ENCODE measurements around the gene JAKMIP1. TPM values are rescaled to one million over a fixed set of nuclear protein-coding genes. Genes with fewer than 3 reads are reported as not detected.

The JAKMIP1 gene
- total RNA-seq, 1 donor from 2014 or later: not detected

GRCh38 chr4:6208416-6208815, 8.1 kb upstream of the JAKMIP1 start:
- no peaks in the 10 kb centered on the region for H3K4me1 Mint-ChIP-seq (ENCODE audit: unreplicated experiment)
- no peak for DNase-seq (ENCODE audit: low spot score)
- no peak for TF ChIP-seq CTCF (IDR thresholded peaks at IDR 0.05; ENCODE audit: unreplicated experiment)
- H3K27me3 Mint-ChIP-seq (ENCODE audit: unreplicated experiment): peaks cover 4% of the 10 kb centered on the region
- no peak overlapping the region for H3K4me3 Mint-ChIP-seq (ENCODE audit: unreplicated experiment)
- H3K9me3 Mint-ChIP-seq (ENCODE audit: unreplicated experiment): no peaks in the 10 kb centered on the region
- no peak overlapping the region for H3K27ac Mint-ChIP-seq (ENCODE audit: unreplicated experiment)
- no peaks in the 10 kb centered on the region for H3K36me3 Mint-ChIP-seq (ENCODE audit: low read depth, unreplicated experiment)

- H3K27ac Mint-ChIP-seq (ENCODE audit: unreplicated experiment): no peak overlapping the region
- no peak overlapping the region for H3K4me3 Mint-ChIP-seq (ENCODE audit: unreplicated experiment)
- no peak for DNase-seq (ENCODE audit: low spot score)
- no peaks in the 10 kb centered on the region for H3K36me3 Mint-ChIP-seq (ENCODE audit: low read depth, unreplicated experiment)
- H3K4me1 Mint-ChIP-seq (ENCODE audit: unreplicated experiment): no peaks in the 10 kb centered on the region
- peaks cover 6% of the 10 kb centered on the region for H3K27me3 Mint-ChIP-seq (ENCODE audit: unreplicated experiment)
- H3K9me3 Mint-ChIP-seq (ENCODE audit: unreplicated experiment): no peaks in the 10 kb centered on the region
- no peak for TF ChIP-seq CTCF (IDR thresholded peaks at IDR 0.05; ENCODE audit: unreplicated experiment)
Observed at GRCh38 chr4:6207602-6208001, 7.3 kb upstream of the JAKMIP1 start.

GRCh38 chr4:6206771-6207290, 6.5 kb upstream of the JAKMIP1 start:
- H3K4me1 Mint-ChIP-seq (ENCODE audit: unreplicated experiment): no peaks in the 10 kb centered on the region
- no peaks in the 10 kb centered on the region for H3K9me3 Mint-ChIP-seq (ENCODE audit: unreplicated experiment)
- peaks cover 10% of the 10 kb centered on the region for H3K27me3 Mint-ChIP-seq (ENCODE audit: unreplicated experiment)
- no peak overlapping the region for H3K4me3 Mint-ChIP-seq (ENCODE audit: unreplicated experiment)
- DNase-seq (ENCODE audit: low spot score): no peak
- no peak for TF ChIP-seq CTCF (IDR thresholded peaks at IDR 0.05; ENCODE audit: unreplicated experiment)
- H3K27ac Mint-ChIP-seq (ENCODE audit: unreplicated experiment): no peak overlapping the region
- no peaks in the 10 kb centered on the region for H3K36me3 Mint-ChIP-seq (ENCODE audit: low read depth, unreplicated experiment)

- H3K36me3 Mint-ChIP-seq (ENCODE audit: low read depth, unreplicated experiment): no peaks in the 10 kb centered on the region
- H3K4me1 Mint-ChIP-seq (ENCODE audit: unreplicated experiment): peaks cover 3% of the 10 kb centered on the region
- no peak for TF ChIP-seq CTCF (IDR thresholded peaks at IDR 0.05; ENCODE audit: unreplicated experiment)
- H3K4me3 Mint-ChIP-seq (ENCODE audit: unreplicated experiment): no peak overlapping the region
- no peak overlapping the region for H3K27ac Mint-ChIP-seq (ENCODE audit: unreplicated experiment)
- no peaks in the 10 kb centered on the region for H3K9me3 Mint-ChIP-seq (ENCODE audit: unreplicated experiment)
- no peak for DNase-seq (ENCODE audit: low spot score)
- H3K27me3 Mint-ChIP-seq (ENCODE audit: unreplicated experiment): peaks cover 14% of the 10 kb centered on the region
Observed at GRCh38 chr4:6205973-6206372, 5.6 kb upstream of the JAKMIP1 start.

GRCh38 chr4:6205567-6205931, 5.2 kb upstream of the JAKMIP1 start:
- Mint-ChIP-seq H3K4me1 (ENCODE audit: unreplicated experiment) (peaks cover 3% of the 10 kb centered on the region), H3K9me3 (ENCODE audit: unreplicated experiment) (no peaks in the 10 kb centered on the region), H3K27me3 (ENCODE audit: unreplicated experiment) (peaks cover 14% of the 10 kb centered on the region), H3K4me3 (ENCODE audit: unreplicated experiment) (no peak overlapping the region), H3K36me3 (ENCODE audit: low read depth, unreplicated experiment) (no peaks in the 10 kb centered on the region), H3K27ac (ENCODE audit: unreplicated experiment) (no peak overlapping the region)
- TF ChIP-seq CTCF (IDR thresholded peaks at IDR 0.05; ENCODE audit: unreplicated experiment): no peak
- DNase-seq (ENCODE audit: low spot score): no peak
